ENCODE results near the gene GNG13.

Gene GNG13

DNA sequence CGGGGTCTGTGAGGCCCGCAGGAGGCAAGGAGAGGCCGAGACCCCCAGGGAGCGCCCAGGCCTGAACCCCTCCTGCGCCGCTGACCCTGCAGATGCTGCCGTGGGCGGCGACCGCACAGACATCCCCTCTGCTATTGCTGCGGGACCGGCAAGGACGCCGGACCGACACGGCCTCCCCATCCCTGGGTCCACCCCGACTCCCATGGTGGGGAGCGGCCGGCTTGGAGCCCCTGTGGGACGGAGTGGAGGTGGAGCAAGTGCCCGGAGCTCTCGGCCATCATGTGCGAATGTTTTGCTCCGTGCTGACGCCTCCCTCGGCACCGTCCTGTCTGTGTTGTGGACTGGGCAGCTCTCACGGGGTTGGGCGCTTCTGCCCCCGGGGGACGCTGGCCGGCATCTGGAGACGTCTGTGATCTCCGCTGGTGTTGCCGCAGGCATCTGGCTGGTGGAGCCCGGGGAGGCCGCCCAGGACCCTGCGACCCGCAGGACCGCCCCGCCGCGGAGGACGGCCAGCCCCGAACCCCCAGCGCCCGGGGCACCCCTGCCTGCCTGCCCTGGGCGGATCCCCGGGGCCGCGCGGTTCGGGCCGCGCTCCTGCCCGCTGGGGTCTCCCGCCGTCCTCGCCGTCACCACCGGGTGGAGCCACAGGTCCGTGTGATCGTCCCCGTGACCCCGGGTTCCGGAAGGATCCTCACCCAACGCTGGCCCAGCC is 12.8 kb upstream of the GNG13 start:
- DNase-seq, result no peak

DNA sequence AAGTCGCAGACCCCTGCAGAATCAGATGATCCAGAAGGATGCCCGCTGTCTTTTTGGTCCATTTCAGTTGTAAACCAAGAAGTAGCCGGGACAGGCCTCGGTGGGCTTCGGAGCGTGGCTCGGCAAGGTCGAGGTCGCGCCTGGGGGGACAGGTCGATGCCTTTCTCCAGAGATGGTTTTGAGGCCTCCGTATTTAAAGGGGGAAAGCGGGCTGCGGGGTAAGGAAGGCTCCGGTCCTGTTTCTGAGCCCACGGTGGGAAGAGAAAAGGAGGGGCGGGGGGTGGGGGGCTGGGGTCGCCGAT is 7.5 kb upstream of the GNG13 start:
- DNase-seq, result no peak

DNA sequence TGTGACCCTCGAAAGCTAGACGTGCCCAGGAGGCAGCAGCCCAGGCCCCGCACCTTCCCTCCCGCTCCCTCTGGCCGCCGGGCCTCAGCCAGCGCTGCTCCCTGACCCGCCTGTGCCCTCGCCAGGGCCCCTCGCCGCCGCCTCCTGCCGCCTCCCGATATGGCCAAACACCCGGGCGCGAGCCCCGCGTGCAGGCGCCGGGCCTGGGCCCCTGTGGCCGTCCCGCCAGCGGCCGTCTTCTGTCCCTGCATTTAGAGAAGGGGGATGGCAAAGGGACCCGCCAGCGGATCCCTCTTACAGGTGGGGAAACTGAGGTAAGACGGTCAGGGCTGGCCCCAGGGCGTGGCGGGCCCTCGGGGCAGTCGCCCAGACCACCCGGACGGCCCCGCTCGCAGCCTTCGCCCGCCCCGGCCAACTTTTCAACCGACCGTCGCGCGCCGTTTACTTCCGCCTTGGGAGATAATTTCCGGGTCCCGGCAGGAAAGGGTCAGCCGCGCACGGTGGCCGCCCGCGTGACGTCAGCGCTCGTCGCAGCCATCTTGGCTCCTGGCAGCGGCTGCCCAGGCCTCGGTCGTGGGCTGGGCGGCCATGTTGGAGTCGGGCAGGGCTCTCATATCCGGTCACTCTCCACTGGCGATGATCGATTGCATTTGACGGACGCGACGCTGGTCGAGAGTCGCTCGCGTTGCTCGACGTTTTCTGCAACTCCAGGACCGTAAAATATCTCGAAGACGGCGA is 7.0 kb upstream of the GNG13 start:
- peak; percentile 12 for DNase-seq

DNA sequence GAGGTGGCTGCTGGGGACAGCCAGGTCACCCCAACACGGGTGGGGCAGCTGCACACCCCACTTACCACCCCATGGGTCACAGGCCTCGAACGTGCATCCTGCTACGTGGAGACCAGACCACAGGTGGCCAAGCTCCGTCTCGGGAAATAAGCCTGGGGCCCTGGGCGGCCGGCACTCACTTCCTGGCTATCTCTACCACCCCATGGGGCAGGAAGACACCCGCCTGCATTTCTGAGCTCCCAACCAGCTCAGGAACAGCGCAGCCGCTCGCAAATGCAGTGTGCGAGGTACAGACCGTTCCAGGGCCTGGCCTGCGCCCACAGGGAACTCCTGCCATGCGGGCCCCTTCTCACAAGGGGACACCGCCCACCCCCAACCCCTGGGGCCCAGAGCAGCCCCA is 4.9 kb upstream of the GNG13 start:
- DNase-seq, result no peak

DNA sequence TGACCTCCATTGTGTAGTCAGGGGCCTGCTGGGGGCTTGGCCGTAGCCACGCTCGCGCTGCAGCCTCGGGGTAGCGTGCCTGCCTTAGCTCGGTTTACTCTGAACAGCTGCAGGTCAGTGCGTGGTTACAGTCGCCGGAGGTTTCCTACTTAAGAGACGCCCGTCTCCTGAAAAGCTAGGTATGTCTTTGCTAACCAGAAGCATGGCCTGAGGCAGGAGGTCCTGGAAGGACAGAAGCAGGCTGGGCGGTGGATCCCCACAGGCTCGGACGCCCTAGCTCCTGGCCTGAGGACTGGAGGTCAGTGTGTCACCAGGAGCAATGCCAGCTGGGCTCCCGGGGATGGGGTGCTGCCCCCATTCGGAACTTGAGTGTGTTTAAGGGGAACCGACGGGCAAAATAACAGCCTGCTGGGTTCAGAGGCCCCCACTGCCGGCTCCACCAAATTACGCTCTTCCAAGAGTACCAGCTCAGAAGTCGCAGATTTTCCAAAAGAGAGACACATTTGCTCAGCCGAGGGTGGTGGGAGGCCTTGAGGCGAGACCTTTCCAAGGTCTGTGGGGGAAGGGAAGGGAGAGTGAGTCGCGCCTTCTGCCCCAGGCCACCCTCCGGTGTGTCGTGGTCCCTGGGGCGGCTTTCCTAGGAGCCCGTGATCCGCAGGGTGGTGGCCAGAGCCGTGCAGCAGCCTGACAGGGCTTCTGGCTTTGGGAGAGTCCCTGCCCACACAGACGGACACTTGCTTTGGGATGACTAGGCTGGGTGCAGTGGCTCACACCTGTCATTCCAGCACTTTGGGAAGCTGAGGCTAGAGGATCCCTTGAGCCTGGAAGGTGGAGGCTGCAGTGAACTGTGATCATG is 3.9 kb upstream of the GNG13 start:
- DNase-seq, result no peak

DNA sequence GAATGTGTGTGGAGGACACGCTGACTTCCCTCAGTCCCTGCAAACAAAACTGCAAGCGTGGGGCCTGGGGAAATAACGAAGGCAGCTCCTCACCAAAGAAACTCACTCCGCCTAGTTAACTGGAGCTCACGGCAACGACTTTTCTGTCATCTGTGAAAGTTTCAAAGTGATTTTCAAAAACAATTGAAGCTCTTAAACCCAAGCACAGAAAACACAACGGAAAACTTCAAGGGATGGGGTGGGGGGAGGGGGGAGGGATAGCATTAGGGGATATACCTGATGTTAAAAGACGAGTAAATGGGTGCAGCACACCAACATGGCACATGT is 3.2 kb upstream of the GNG13 start:
- DNase-seq, result no peak

DNA sequence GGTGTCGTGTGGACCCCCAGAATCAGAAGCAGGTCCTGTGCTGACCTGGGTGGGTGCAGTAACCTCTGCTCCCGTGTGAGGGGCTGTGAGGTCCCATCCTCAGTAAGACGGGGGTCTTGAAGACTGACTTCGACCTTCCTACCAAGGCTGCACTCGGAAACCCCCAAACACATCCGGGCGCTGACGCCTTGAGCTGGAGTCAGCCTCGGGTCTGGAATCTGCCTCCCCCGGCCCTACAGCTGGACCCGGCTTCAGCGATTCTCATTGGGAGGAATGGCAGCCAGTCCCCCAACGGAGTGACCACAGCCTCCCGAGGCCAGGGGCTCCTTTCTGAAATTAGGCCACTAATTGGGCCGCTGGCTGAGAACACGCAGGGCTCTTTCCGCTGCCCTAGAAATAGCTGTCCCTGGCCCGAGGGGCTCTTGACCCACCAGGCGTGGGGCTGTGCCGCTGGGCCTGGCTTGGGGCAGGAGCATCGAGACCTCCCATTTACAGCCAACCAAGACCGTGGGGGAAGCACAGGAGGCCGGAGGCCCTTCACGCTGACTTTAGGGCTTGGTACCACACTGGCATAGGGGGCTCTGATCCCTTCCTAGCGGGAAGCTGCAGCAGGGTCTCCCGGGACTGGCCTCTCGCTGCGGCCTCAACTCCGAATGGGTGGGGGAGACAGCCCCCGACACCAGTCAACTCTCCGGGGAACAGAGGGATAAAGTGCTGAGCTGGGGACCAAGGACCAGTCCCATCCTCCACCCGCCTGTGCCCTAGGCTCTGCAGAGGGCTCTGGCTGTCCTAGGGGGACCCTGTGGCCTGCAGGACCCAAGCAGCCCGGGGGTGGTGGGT is 2.6 kb upstream of the GNG13 start:
- no peak for DNase-seq

DNA sequence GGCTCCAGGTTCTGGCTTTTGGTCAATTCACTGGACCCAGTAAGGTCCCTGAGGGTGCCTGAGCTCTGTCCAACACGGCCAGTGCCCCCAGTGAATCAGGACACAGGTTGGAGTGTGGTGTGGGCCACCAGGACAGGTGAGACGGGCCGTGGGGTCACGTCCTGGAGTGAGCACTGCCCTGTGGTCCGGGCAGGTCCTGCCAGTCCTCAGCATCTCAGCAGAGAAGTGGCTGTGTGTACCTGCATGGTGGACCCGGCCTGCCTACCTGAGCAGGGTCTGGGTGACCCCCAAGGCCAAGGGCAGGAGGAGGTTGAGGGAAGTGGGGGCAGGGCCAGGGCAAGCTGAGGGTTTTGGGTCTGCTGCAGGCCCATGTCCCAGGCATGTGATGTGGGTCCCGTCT is 1.9 kb upstream of the GNG13 start:
- no peak for DNase-seq

DNA sequence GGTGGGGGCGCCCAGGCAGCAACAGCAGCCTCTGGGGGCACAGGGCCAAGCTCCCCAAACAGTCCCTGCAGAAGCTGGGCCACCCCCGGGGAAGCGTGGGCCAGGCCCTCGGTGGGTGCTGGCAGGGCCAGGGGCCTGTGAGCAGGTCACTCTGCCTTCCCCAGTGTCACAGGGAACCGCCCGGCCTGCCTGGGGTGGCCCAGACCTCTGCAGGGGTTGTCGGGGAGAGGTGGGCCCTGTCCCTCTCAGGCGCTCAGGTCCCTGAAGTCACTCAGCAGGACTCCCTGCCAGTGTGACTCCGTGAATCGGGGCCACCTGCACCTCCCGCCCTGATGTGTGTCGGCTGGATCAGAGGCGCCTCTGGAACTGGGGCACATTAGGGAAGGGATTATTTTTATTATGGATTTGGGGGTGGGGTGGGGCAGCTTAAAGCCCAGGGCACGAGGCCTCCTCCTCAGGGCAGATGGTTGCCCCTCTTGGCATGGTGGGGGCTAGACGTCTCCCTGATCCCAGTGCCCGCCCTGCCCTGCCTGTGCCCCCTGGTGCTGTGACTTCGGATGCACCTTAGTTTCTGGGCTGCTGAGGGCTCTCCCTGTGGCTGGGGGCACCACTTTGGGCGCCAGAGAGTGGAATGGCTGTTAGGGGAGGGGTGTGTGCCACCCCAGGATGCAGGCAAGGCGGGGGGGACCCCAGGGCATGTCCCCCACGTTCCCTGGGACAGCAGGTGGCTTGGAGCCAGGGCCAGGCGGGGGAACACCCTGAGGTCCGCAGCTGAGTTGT is 1.2 kb upstream of the GNG13 start:
- no peak for DNase-seq

DNA sequence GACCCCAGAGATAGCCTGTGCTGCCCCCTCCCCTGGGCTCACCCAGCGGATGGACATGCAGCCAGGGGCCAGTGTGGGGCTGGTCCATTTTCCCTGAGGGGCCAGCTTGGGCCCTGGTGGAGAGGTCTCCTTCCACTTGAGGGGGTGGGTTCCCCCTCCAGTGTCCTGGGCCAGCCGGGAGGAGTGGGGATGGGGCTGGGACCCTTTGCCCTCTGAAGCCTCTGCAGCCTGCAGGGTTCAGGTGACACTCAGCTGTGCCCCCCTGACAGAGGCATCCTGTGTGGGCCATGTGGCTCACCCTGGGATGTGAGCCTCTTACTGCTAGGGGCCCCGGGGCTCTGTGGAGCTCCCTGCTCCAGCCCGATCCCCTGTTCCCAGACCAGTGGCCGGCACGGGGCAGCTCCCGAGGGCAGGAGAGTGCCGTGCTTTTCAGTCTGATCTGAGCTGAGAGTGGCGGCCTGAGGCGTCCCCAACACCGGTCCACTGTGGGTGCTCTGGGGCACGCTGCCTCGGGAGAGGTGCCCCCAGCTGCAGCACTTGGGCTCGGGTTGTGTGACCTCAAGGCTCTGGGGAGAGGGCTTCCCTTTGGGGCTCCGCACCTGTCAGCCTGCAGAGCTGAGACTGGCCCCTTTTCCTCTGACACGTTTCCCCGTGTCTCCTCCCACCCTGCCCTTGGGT is 439 bp upstream of the GNG13 start:
- no peak for DNase-seq

DNA sequence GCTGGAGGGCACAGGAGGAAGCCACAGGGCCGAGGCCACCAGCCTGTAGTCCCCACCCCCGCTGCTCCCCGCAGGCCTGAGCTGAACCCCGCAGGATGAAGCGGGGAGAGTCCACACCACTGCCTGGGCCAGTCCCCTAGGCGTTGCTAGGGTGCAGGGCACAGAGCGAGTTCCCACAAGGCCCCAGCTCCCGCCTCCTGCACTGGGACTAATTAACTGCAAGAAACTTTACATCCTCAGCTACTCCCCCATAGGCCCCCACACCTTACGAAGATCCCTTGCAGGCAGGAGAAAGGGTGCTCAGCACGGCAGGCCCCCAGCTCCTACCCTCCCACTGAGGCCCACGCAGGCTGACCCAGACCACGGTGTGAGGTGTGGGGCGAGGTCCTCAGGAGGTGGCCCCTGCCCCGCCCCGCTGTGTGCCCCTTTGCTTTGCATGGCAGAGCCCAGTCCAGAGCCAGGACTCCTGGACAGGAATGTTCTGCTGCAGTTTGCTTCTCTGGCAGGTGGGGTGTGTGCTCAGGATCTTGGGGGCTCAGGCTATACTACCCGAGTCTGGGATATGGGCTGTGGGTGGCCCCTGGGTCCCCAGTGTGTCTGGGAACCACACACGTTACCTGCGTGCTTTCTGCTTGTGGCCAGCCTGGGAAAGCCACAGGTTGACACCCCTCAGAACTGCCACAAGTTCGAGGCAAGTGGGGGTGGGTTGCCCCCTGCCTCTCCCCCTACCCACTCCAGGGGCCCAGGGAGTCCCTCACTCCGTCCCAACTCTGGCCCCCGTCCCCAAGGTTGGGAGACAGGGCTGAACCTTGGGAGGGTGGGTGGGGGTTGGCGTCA is 1.2 kb downstream of the GNG13 start:
- no peak for DNase-seq

DNA sequence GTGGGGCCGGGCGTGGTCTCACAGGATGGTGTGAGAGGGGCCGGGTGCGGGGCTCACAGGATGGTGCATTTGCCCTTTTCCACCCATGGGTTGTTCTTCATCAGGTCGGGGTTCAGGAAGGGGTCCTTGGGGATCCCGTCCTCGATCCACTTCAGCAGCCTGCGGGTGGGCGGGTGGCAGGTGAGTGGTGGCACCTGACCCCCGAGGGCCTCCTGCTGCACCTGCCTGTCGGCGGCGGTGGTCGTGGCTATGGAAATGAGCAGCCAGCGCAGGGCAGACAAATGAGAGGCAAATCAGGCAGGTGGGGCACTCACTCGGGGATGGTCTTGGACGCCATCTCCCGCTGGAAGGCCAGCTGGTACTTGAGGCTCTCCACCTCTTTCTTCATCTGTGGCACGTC is 1.9 kb downstream of the GNG13 start:
- no peak for DNase-seq

DNA sequence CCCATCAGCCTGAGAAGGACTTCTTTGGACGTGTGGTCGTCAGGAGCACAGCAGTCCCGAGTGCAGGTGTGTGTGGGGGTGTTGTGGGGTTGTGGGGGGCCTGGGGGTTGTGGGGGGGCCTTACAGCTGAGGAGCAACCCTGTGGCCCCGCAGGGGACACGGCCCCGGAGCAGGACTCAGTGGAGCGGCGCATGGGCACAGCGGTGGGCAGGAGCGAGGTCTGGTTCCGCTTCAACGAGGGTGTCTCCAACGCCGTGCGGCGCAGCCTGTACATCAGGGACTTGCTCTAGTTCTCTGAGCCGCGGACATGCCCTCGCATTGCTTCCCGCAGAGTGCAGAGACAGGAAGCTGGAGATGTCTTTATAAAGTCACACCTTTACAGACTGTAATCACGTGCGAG is 2.8 kb downstream of the GNG13 start:
- DNase-seq, result no peak

DNA sequence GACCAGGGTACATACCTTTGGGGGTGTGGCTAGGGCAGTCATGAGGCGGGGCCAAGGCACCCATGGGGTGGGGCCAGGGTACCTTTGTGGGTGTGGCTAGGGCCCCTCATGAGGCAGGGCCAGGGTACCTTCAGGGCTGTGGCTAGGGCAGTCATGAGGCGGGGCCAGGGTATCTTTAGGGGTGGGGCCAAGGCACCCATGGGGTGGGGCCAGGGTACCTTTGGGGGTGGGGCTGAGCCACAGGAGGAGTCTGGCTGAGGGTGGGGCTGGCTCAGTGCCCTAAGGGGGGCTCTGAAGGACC is 3.5 kb downstream of the GNG13 start:
- DNase-seq, result no peak

DNA sequence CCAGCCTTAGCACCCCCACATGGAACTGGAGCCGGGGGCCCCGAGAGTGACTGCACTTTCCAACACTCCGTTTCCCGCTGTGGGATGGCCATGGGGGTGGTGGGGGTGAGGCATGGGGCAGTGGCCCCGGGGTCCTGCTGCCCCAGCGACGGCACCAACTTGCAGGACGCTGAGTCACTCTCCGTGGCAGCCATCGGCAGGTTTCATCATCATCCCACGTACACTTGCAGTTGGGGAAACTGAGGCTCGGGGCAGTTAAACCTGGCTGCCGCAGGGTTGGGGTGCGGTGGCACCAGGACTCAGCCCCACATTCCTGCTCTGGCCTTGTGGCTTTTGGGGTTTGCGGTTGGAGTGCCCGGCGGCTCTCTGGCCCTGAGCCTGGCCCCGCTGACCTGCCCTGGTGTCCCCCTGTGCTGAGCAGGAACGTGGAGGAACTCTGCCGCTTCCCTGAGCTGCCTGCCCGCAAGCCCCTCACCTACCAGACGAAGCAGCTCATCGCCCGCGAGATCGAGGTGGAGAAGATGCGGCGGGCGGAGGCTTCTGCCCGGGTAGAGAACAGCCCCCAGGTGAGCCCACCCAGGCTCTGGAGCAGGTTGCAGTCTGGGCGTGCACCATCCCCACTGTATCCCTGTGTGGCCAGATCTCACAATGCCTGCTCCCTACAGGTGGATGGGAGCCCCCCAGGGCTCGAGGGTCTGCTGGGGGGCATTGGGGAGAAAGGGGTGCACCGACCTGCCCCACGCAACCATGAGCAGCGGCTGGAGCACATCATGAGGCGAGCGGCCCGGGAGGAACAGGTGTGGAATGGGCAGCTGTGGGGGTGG is 4.0 kb downstream of the GNG13 start:
- no peak for DNase-seq

DNA sequence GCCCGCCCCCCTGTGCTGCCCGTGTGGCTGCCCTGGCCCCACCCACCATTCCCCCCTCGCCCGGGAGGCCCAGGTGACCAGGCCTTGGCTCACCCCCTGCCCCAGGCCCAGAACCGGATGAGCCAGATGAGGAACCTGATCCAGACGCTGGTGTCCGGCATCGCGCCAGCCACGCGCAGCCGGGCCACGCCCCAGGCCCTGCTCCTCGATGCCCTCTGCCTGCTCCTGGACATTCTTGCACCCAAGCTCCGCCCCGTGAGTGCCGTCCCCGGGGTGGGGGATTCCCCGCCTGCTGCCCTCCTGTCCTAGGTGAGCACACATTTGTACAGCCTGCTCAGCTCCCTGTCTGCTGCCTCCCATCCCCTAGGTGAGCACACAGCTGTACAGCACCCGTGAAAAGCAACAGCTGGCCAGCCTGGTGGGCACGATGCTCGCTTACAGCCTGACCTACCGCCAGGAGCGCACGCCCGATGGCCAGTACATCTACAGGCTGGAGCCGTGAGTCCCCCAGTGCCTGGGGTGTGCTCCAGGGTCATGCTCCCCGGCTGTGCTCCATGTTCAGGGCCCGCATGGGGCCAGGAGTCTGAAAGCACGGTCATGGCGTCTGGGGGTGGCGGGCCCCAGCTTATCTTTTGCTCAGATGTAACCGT is 4.8 kb downstream of the GNG13 start:
- DNase-seq, result no peak

DNA sequence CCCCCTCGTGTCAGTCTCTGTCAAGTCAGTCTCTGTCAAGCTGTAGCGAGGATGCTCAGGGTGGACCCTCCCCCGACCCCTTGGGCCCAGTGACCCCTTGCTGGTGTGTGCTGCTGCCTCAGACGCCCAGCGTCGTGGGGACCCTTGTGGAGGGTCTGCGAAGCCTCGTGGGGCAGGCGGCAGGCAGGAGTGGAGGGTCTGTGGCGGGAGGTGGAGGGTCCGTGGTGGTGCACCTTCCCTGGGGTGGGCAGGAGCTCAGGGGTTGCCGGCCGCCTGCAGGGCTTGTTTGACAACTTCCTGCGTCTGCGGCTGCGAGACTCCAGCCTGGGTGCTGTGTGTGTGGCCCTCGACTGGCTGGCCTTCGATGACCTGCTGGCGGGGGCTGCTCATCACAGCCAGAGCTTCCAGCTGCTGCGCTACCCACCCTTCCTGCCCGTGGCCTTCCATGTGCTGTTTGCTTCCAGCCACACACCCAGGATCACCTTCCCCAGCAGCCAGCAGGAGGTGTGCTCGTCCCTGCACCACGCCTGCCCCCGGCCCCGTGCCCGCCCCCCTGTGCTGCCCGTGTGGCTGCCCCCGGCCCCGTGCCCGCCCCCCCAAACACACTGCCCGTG is 5.6 kb downstream of the GNG13 start:
- DNase-seq, result no peak

DNA sequence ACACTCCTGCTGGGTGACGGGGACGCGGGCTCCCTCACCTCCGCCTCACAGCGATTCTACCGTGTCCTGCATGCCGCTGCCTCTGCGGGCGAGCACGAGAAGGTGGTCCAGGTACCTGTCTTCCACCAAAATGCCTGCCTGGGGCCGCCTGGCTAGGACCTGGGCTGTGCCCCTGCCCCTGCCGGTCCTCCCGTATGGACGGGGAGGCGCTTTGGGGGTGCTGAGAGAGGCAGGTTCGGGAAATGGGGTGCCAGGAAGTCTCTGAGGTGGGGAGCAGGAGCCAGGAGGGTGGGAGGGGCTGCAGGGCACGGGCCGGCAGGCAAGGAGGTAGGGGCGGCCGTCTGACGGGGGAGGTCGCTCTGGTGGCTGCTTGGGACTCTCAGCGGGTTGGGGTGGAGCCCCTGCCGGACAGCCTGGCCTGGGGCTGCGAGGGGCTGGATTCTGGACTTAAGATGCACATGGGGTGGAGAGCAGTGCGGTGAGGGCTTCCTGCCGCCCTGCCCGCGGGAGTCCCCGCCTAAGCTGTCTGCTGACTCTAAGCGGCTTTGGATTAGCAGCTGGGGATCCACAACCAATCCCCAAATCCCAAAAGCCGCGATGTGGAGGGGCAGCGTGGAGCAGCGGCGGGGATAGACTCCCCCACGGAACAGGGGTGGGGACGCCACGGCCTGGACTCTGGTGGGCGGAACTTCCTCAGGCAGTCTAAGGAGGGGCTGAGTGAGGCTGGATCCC is 6.3 kb downstream of the GNG13 start:
- DNase-seq, result no peak

DNA sequence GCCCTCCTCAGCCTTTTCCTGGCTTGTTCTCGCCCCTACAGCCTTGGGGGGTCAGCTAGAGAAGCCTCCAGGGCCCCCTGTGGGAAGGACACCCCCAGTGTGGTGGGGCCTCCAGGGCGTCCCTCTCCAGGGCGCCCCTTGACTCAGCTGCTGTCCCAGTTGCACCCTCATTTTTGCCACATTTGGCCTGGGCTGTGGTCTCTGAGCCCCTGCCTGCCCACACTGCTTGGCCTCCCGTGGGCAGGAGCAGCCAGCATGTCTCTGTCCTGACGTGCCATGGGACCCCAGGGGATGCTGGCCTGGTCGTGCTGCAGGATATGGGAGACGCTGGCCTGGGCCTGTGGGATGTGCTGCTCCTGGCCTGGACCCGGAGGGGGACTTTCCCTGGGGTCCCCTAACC is 7.1 kb downstream of the GNG13 start:
- no peak for DNase-seq
